Measurements from ENCODE around the gene BEX3.

DNA sequence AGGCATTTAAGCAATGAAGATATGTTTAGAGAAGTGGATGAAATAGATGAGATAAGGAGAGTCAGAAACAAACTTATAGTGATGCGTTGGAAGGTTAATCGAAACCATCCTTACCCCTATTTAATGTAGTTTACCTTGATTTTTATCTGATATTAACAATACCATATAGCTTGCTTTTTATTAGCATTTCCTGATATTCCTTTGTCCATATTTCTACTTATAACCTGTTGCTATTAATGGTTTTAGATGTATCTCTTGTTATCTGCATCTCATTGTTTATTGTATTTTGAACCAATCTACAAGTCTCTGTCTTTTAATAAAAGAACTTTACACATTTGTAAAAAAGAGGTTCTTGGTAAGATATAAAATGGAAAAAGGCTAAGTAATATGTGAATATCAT is 18.5 kb upstream of the BEX3 start:
- TF ChIP-seq, protein P1, sequence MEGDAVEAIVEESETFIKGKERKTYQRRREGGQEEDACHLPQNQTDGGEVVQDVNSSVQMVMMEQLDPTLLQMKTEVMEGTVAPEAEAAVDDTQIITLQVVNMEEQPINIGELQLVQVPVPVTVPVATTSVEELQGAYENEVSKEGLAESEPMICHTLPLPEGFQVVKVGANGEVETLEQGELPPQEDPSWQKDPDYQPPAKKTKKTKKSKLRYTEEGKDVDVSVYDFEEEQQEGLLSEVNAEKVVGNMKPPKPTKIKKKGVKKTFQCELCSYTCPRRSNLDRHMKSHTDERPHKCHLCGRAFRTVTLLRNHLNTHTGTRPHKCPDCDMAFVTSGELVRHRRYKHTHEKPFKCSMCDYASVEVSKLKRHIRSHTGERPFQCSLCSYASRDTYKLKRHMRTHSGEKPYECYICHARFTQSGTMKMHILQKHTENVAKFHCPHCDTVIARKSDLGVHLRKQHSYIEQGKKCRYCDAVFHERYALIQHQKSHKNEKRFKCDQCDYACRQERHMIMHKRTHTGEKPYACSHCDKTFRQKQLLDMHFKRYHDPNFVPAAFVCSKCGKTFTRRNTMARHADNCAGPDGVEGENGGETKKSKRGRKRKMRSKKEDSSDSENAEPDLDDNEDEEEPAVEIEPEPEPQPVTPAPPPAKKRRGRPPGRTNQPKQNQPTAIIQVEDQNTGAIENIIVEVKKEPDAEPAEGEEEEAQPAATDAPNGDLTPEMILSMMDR (conservative IDR thresholded peaks at IDR 0.05; ENCODE audit: low read depth, low read length), result no peak
- TF ChIP-seq EZH2 (IDR thresholded peaks at IDR 0.05; ENCODE audit: low read length, unreplicated experiment) (no peak), EZH2phosphoT487 (IDR thresholded peaks at IDR 0.05; ENCODE audit: borderline replicate concordance, low read length) (no peak)

Data from PC-3 (cell line).